Raji (cell line): Measurements from ENCODE around the gene CAPN2.

ENCODE experiments used
- POLR2A ChIP-seq: IDR thresholded peaks from 2 replicates; pipeline ENCODE4 v1.6.1; 2011; ENCODE audit warnings: low read depth, low read length, control low read depth; ENCODE audit not compliant: insufficient read depth

CAPN2 gene

DNA sequence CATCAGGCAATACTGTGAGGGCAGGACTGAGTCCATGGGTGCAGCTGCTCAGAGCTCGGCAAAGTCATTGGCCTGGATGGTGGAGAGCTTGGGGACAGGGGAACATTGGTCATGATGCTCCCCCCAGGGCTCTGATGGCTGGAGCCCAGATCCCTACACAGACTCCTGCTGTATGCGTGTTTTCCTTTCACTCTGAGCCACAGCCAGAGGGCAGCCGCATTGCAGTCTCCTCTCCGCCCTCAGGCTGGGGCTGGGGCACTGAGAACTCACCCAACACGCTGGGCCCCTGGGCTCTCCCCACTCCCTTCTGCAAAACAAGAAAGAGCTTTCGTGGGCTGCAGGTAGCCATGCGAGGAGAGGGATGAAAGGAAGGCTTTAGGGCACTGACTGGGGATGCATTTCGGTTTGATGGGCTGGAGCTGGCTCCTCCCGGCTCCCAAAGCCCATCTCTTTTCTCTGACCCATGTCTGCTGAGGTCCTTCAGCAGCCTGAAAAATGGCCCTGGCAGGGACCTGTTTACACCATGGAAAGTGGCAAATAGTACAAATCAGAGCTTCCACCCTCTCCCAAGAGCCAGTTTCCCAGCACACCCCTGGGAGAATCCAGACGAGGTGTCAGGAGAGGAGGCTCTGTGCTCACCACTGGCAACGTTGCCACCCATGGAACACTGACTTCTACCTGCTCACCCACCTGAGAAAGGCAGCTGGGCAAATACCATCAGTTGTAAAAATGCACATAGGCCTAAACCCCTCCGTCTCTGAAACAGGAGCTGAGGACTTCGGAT lies 43.8 kb downstream of the CAPN2 start:
- no peak for TF ChIP-seq POLR2A

DNA sequence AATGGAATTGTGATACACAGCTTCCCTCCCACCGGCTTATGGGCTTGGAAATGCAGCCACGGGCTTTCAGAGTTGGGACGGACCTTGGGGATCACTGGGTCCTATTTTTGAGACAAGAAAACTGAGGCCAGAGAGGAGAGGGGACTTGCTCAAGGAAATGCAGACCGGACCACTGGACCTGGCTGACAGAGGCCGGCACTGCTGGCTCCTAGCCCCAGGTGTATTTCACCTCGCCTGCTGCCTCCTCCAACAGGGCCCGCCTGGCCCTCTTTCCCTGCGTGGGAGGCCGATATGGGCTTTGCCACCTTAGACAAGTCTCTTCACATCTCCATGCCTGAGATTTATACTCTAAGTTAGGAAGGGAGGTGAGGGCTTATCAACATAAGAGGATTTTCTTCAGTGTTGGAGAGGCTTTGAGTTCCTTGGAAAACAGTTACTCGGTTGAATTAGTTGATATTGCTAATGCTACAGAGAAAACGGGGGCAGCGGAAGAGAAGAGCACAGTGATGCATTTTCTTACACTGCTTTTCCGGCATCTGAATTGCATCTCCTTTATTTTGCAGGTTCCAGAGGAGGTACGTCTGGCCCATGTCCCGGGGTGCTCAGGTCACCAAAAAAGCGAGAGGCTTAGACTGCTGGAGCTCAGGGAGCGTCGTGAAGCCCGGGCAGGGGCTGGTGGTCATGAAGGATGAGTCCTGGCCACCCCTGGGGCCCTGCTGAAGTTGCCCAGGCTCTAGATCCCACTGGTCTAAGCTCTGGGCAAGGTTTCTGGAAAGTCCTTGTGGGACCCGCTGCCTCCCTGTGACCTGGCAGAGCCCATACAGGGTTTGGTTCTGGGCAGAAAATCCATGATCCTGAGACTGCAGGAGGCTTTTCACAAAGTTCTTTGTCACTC lies 44.7 kb downstream of the CAPN2 start:
- no peak for TF ChIP-seq POLR2A

- no peak for TF ChIP-seq POLR2A
Observed at GRCh38 chr1:223758734-223759133, 46.4 kb downstream of the CAPN2 start.

DNA sequence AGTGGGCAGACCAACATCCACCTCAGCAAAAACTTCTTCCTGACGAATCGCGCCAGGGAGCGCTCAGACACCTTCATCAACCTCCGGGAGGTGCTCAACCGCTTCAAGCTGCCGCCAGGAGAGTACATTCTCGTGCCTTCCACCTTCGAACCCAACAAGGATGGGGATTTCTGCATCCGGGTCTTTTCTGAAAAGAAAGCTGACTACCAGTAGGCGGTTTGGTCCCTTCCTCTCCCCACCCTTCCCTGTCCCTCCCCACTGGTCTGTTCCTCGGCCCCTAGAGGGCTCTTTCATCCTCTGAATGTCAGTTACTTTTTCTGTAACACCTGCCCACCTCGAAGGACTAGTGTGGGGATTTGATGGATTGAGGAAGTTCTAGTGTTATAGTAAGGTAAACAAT lies 46.9 kb downstream of the CAPN2 start:
- TF ChIP-seq POLR2A, result no peak

GRCh38 chr1:223760833-223761232 lies 48.5 kb downstream of the CAPN2 start:
- TF ChIP-seq POLR2A, result no peak

GRCh38 chr1:223761411-223761810 lies 49.1 kb downstream of the CAPN2 start:
- no peak for TF ChIP-seq POLR2A

DNA sequence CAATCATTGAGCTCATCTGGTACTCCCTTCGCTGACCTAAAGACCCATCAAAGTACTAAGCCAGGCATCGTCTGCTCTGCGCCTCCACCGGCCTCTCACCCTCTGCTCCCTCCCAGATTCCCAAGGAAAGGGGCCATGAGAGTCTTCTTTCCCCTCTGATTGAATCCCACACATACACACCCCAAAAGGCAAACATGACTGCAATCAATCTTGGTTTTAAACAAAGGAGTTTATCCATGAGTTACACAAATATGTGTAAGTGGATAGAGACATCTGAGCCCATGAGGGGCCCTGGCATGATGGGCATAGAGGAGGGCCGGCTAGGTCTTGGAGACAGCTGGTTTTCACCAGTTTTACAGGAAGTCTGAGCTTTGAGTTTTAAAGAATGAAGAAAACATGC lies 50.9 kb downstream of the CAPN2 start:
- TF ChIP-seq POLR2A, result no peak

DNA sequence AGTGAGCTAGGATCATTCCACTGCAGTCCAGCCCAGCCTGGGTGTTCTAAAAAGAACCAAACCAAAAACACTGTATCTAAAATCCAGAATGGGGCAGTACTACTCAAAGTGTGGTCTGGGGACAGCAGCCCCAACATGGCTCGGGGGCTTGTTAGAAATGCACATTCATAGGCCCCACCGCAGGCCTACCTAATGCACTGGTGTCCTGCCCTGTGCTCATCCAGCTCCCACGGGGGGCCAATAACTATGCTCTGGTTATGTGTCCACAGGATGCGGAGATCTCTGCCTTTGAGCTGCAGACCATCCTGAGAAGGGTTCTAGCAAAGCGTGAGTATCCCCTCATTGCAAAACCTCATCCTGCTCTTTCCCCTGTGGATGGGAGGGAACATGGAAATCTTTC lies 51.5 kb downstream of the CAPN2 start:
- TF ChIP-seq POLR2A, result no peak

DNA sequence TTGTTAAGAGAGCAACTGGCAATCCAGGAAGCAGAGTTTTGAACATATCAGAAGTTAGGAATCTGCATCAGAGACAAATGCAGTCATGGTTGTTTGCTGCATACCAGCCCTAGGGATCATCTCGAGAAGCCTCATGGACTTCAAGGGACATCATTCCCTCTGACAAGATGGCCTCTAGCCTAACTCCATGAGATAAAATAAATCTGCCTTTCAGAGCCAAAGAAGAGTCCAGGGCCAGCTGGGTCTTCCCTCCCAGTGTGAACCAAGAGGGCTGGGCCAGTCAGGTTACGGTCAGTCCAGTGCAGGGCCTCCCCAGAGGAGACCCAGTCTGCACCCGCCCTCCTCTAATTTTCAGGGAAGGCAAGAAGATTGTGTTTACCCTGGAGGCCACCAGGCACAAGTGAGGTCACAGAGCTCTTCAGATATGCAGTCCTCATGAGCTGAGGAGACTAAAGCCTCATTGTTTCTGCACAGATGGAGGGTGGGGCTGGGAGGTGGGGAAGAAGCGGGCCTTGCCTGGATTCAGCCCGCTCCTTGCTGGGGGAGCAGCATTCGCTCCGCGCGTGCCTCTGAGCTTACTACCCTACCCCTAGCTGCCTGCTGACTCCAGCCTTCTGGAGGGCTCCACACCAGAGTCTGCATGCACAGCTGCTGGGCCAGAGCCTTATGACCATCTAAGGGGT lies 52.8 kb downstream of the CAPN2 start:
- TF ChIP-seq POLR2A, result no peak

GRCh38 chr1:223765719-223766340 lies 53.5 kb downstream of the CAPN2 start:
- no peak for TF ChIP-seq POLR2A

DNA sequence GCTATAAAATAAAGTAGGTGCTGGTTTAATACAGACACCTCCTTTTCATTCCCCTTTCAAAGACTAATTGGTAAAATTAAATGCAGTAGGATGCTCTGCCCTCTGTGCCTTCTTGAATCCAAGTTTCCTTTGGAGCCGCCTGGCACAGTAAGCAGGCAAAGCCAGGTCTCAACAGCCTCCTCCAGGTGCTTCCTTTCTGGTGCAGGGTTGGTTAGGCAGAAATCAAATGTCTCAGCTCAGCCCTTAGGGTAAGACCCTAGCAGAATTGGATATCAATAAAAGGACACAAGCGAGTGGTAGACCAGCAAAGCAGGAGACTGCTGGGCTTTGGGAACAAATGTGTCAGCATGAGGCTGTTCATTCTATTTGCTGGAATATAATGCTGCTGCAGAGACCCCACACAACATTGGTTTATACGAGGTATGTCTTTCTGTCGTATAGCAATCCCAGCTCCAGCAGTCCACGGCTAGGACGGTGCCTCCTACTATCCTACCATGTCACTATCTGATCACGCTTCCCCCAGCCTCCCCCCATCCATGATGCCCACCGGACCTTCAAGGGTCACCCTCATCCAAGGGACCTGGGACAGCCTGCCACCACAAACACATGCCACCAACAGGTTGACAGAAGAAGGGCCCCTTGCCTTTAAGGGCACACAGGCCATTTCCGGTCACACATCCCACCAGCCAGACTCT lies 58.4 kb downstream of the CAPN2 start:
- TF ChIP-seq POLR2A, result no peak

DNA sequence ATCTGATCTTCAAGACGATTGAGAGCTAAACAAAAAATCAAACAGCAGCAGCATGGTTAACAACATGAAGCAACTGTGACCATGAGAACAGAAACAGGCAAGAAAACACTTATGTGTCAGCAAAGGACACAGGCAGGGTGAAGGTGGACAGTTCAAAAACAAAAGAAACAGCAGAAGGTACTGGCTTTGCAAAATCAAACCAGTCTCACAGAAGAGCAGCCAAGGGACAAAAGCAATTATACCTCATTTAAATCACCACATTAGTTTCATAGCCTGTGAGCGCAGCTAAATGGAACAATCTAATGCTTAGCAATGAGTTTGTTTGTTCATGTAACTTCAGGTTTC lies 59.1 kb downstream of the CAPN2 start:
- TF ChIP-seq POLR2A, result no peak

- TF ChIP-seq POLR2A, result no peak
Observed at GRCh38 chr1:223771814-223772770, 59.8 kb downstream of the CAPN2 start.

- TF ChIP-seq POLR2A, result no peak
Observed at GRCh38 chr1:223772771-223773160, 60.4 kb downstream of the CAPN2 start.
